Osteoblast (primary cell): ENCODE measurements around the gene BDH1. TPM values are rescaled to one million over a fixed set of nuclear protein-coding genes. Genes with fewer than 3 reads are reported as not detected.
A peak's percentile ranks its signal among the peaks of the same experiment; 100 is the strongest.
"Not testable (repeated sequence)": the region's sequence is repeated elsewhere in the genome, so short reads cannot be mapped to it uniquely, and the experiment has no call there.

Source experiments
- DNase-seq: peaks from one replicate; pipeline ENCODE4 v3.0.0; 2011; ENCODE audit warnings: low spot score, mixed read lengths; ENCODE audit not compliant: insufficient read length; ENCODE audit errors: missing footprints
- H2AFZ ChIP-seq: 2 replicates; pipeline ENCODE4 v1.6.0; 2011; ENCODE audit warnings: mild to moderate bottlenecking, low read length
- H3K27ac ChIP-seq: 2 replicates; pipeline ENCODE4 v1.5.1; 2011; ENCODE audit warnings: mild to moderate bottlenecking, low read depth, low read length, moderate library complexity
- H3K27me3 ChIP-seq: 2 replicates; pipeline ENCODE4 v1.6.0; 2012; ENCODE audit warnings: mild to moderate bottlenecking, control low read depth, inconsistent platforms, low read length, moderate library complexity; ENCODE audit not compliant: insufficient read depth
- H3K36me3 ChIP-seq: 2 replicates; pipeline ENCODE4 v1.5.1; 2011; ENCODE audit warnings: mild to moderate bottlenecking, low read length, control low read depth, moderate library complexity; ENCODE audit not compliant: insufficient read depth
- H3K4me1 ChIP-seq: 2 replicates; pipeline ENCODE4 v1.5.1; 2011; ENCODE audit warnings: mild to moderate bottlenecking, low read length, control low read depth, moderate library complexity; ENCODE audit not compliant: insufficient read depth
- H3K4me2 ChIP-seq: 2 replicates; pipeline ENCODE4 v1.6.0; 2011; ENCODE audit warnings: mild to moderate bottlenecking, low read length; ENCODE audit not compliant: insufficient read depth
- H3K4me3 ChIP-seq: fragments of 200-600 bp; sonication (generic); 3 replicates; pipeline ENCODE4 v1.5.1; 2012; ENCODE audit warnings: mild to moderate bottlenecking, low read length, inconsistent platforms; ENCODE audit not compliant: insufficient read depth
- H3K79me2 ChIP-seq: 2 replicates; pipeline ENCODE4 v1.6.0; 2012; ENCODE audit warnings: mild to moderate bottlenecking, low read length, control low read depth, inconsistent platforms; ENCODE audit not compliant: insufficient read depth
- H3K9me3 ChIP-seq: 2 replicates; pipeline ENCODE4 v1.5.1; 2011; ENCODE audit warnings: low read depth, low read length, control low read depth
- H4K20me1 ChIP-seq: 2 replicates; pipeline ENCODE4 v1.6.0; 2012; ENCODE audit warnings: mild to moderate bottlenecking, low read length, control low read depth; ENCODE audit not compliant: insufficient read depth
- total RNA-seq: library from RNA; depleted of rRNA; stranded (reverse); fragments of >200 nt; gene quantifications from 2 replicates; pipeline ENCODE4 v1.2.3, GENCODE V29; 2012
- TF ChIP-seq, protein P1 (sequence below): IDR thresholded peaks from 2 replicates; pipeline ENCODE4 v1.5.1; 2011; ENCODE audit warnings: mild to moderate bottlenecking, low read depth, low read length, moderate library complexity; ENCODE audit errors: extremely low read depth

BDH1 gene, protein sequence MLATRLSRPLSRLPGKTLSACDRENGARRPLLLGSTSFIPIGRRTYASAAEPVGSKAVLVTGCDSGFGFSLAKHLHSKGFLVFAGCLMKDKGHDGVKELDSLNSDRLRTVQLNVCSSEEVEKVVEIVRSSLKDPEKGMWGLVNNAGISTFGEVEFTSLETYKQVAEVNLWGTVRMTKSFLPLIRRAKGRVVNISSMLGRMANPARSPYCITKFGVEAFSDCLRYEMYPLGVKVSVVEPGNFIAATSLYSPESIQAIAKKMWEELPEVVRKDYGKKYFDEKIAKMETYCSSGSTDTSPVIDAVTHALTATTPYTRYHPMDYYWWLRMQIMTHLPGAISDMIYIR
- total RNA-seq, result 5.6 and 5.8 TPM in 2 replicates

- H3K36me3 ChIP-seq, result no peaks in the 10 kb centered on the region
- peak; percentile 81 for DNase-seq
- peaks cover 37% of the 10 kb centered on the region for H3K27me3 ChIP-seq
- TF ChIP-seq, protein P1, sequence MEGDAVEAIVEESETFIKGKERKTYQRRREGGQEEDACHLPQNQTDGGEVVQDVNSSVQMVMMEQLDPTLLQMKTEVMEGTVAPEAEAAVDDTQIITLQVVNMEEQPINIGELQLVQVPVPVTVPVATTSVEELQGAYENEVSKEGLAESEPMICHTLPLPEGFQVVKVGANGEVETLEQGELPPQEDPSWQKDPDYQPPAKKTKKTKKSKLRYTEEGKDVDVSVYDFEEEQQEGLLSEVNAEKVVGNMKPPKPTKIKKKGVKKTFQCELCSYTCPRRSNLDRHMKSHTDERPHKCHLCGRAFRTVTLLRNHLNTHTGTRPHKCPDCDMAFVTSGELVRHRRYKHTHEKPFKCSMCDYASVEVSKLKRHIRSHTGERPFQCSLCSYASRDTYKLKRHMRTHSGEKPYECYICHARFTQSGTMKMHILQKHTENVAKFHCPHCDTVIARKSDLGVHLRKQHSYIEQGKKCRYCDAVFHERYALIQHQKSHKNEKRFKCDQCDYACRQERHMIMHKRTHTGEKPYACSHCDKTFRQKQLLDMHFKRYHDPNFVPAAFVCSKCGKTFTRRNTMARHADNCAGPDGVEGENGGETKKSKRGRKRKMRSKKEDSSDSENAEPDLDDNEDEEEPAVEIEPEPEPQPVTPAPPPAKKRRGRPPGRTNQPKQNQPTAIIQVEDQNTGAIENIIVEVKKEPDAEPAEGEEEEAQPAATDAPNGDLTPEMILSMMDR, result no peak
- no peaks in the 10 kb centered on the region for H3K9me3 ChIP-seq
- H4K20me1 ChIP-seq, result no peaks in the 10 kb centered on the region
- H3K79me2 ChIP-seq, result no peaks in the 10 kb centered on the region
- H3K4me1 ChIP-seq, result peaks cover 18% of the 10 kb centered on the region
- H2AFZ ChIP-seq, result peak within 1 kb of the TSS; percentile 97
- peak within 1 kb of the TSS; percentile 98 for H3K4me2 ChIP-seq
- peak within 1 kb of the TSS; percentile 50 for H3K27ac ChIP-seq
- peak within 1 kb of the TSS; percentile 86 for H3K4me3 ChIP-seq
These were observed at the start of gene BDH1 for GRCh38 chr3:197555281-197556261. Gene BDH1, minus strand, starts transcription at chr3:197555968. Its CDS starts 9,525 bp downstream, at chr3:197546443.

DNA sequence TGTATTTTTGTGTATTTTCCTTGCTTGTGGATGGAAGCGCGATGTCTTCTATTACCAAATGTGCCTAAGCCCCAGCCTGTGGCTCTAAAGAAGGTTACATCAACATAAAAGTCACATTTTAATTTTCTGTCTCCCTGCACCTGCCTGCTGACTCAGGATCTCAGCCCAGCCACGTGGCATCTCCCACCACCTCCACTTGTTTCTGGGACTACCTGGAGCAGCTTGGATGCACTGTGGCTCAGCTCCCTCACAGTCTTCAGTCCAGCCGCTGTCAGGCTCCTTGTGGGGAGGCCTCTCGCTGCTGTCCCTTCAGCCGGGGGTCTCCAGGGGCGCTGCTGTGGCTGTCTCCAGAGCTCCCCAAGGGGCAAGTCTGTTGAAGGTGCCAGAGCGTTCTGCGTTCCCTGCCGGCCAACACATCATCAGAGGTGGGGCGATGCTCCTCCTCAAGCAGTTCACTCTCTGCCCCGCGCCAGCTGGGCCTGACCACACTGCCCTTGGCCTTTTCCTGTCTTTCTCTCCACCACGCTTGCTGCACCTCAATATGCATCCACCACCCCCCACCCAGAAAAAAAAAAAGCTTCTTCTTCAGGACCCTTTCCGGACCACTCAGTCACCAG, 47.7 kb upstream of the BDH1 start:
- Histone ChIP-seq H3K79me2 (no peaks in the 10 kb centered on the region), H3K4me2 (no peak overlapping the region), H3K4me1 (peaks cover 10% of the 10 kb centered on the region), H3K27me3 (no peaks in the 10 kb centered on the region), H4K20me1 (peaks cover 6% of the 10 kb centered on the region), H3K27ac (no peak overlapping the region), H3K9me3 (no peaks in the 10 kb centered on the region), H3K36me3 (peaks cover 23% of the 10 kb centered on the region), H2AFZ (no peak overlapping the region), H3K4me3 (no peak overlapping the region)
- TF ChIP-seq, protein P1, result no peak
- DNase-seq, result no peak

DNA sequence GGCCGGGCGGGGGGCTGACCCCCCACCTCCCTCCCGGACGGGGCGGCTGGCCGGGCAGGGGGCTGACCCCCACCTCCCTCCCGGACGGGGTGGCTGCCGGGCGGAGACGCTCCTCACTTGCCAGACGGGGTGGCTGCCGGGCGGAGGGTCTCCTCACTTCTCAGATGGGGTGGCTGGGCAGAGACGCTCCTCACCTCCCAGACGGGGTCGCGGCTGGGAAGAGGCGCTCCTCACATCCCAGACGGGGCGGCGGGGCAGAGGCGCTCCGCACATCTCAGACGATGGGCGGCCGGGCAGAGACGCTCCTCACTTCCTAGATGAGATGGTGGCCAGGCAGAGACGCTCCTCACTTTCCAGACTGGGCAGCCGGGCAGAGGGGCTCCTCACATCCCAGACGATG, 46.6 kb upstream of the BDH1 start:
- not testable (repeated sequence) for H3K27ac ChIP-seq, H2AFZ ChIP-seq, DNase-seq, H3K4me2 ChIP-seq, H3K9me3 ChIP-seq, H3K4me3 ChIP-seq, H4K20me1 ChIP-seq, H3K79me2 ChIP-seq, H3K27me3 ChIP-seq
- peaks cover 10% of the 10 kb centered on the region for H3K4me1 ChIP-seq
- peaks cover 12% of the 10 kb centered on the region for H3K36me3 ChIP-seq

- H3K27ac ChIP-seq, H3K36me3 ChIP-seq, H3K4me3 ChIP-seq, H3K27me3 ChIP-seq, H4K20me1 ChIP-seq, H3K9me3 ChIP-seq, H3K4me2 ChIP-seq, H2AFZ ChIP-seq, DNase-seq, H3K79me2 ChIP-seq: not testable (repeated sequence)
- peaks cover 10% of the 10 kb centered on the region for H3K4me1 ChIP-seq
These were observed 45.7 kb upstream of the BDH1 start for GRCh38 chr3:197601566-197601840.
